GM19467 (cell line): Measurements from ENCODE around the gene SARDH.
"Not testable (repeated sequence)": the region's sequence is repeated elsewhere in the genome, so short reads cannot be mapped to it uniquely, and the experiment has no call there.

Experiments used
- ATAC-seq: cut with Tn5 transposase; IDR thresholded peaks from one replicate; pipeline ENCODE4 v1.9.1; 2021; ENCODE audit warnings: mild to moderate bottlenecking, moderate library complexity; ENCODE audit not compliant: unreplicated experiment

The SARDH gene

DNA sequence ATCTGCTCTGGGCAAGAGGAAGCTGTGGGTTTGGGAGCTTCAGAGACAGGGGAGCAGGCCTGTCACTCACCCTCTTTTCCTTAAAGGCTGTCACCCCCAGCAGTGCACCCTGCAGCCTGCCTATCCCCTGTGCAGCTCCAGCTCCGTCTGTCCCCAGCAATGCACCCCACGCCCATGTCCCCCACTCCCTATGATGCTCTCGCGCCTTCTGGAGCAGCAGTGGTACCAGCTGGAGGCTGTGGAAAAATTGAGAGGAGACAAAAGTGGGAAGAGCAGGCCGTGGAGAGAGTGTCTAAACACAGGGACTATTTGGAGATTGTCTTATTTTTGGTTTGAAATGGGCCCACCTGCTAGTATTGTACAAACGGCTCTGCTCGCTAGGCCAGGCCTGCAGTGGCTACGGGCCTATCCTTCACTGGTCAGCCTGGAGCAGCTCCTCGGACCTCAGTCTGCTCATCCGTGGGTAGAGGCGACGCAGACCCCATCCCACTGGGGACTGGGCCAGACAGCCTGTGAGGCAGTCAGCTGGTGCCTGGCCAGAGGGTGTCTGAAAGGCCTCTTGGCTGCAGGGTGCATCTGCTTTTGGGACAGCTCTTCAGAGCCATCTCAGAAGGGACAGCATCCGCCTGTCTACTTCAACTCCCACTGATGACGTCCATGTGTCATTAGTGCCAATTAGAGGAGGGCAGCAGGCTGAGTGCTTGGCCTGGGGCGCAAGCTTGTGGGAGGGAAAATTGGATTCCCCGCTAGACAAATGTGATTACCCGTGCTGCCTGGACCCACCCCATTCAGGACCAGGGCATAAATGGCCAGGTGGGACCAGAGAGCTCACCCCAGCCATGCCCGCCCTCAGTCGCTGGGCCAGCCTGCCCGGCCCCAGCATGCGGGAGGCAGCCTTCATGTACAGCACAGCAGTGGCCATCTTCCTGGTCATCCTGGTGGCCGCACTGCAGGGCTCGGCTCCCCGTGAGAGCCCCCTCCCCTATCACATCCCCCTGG lies 102.3 kb downstream of the SARDH start, which contains the start of gene DBH:
Gene DBH, plus strand, starts transcription at position 831 of the 999 bp plus-strand sequence. Its CDS starts 9 bp downstream, at position 840.
- no peak for ATAC-seq

DNA sequence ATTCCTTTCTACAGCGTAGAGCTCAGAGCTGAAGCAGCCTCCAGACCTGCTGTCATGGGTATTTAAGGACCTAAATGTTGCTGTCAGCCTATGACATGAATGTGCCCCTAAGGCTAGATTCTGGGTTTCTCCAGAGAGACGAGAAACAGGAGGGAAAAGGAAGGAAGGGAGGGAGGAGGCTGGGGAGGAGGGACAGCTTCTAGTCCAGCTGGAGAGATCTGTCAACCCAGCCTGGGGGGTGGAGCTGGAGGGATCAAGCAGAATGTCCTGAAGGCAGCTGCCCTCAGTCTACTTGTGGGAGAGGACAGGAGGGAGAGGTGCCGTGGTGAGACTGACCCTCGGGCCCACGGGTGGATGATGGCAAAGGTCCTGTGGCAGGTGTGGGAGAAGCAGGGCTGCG lies 103.1 kb downstream of the SARDH start:
- ATAC-seq: no peak

GRCh38 chr9:133634081-133634691 lies 104.0 kb downstream of the SARDH start:
- ATAC-seq: no peak

GRCh38 chr9:133633681-133634080 lies 104.5 kb downstream of the SARDH start:
- ATAC-seq: no peak

- no peak for ATAC-seq
Measured at GRCh38 chr9:133632806-133633680, 105.1 kb downstream of the SARDH start.

DNA sequence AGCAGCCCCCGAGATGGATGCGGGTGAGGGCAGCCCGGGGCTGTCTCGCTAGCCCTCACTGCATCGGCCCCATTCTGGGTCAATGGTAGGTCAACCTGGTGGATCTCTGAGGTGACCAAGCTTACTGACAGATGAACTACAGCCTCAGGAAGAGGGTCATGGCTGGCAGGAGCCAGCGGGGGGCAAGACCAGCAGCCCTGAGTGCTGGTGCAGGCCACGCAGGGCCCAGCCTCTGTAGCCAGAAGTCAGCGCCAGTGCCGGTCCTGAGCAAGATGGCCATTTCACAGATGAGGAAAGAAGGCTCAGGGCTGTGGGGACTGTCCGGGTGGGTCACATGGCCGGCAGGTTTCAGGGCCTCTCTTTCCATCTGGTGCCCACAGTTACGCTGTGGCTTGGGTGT lies 107.0 kb downstream of the SARDH start:
- ATAC-seq: no peak

- ATAC-seq: no peak
Measured at GRCh38 chr9:133629221-133630110, 108.7 kb downstream of the SARDH start.

DNA sequence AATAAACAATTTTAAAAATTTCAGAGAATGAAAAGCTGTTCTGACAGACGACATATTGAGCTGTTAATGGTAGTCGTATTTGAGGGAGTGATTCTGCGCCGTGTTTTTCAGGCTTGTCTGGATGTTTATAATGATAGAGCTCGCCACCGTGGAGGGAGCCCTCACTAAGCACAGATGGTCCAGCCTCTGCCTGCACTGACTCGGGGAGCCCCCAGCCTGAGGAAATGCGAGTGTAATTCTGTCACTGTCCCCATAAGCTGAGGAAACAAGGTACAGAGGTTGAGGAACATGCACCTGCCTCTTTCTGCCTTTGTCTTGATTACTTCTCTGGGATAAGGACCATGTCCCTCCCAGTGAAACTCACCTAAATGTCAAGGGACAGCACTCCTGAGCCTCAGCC lies 109.4 kb downstream of the SARDH start:
- no peak for ATAC-seq

DNA sequence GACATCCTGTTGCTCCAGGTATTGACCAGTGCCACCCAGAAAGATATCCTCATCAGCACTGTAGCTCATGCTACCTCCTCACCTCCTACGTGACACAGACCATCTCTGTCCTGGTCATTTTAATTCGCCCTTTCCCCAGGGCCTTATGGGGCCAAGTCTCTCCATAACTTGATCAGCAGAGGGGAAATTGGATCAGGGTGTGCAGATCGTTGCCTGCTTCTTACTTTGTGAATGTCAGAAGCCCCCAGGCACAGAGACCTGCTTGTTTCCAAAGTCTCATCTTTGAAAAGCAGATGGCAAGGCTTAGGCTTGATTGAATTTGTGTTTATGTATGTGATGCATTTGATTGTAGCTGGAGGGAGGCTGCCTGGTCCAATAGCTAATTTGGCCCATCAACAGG lies 110.8 kb downstream of the SARDH start:
- ATAC-seq: no peak

DNA sequence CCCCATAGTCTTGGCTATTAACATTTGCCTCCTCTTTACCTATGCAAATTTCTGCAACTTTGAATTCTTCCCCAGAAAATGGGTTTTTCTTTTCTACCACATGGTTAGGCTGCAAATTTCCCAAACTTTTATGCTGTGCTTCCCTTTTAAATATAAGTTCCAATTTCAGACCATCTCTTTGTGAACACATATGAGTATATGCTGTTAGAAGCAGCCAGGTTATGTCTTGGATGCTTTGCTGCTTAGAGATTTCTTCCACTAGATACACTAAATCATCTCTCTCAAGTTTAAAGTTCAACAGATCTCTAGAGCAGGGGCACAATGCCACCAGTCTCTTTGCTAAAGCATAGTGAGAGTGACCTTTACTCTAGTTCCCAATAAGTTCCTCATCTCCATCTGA lies 112.1 kb downstream of the SARDH start:
- not testable (repeated sequence) for ATAC-seq

DNA sequence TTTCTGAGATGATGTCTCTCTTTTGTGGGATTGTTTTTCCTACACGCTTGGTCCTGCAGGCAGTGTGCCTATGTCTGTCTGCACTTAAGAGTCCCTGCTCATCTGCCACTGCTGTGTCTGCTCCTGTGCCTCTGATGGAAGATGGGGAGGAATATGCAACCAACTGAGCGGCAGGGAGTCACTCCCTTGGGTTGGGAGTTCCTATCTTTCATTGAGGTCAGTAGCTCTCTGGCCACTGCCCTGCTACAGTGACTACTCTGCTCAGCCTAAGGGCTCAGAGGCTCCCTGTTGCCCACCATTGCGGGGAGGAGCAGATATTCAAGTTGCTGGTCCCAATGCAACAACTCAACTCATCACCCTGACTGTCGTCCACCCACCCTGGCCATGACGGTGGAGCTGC lies 115.6 kb downstream of the SARDH start:
- no peak for ATAC-seq

GRCh38 chr9:133621725-133622267 lies 116.4 kb downstream of the SARDH start:
- ATAC-seq: no peak

DNA sequence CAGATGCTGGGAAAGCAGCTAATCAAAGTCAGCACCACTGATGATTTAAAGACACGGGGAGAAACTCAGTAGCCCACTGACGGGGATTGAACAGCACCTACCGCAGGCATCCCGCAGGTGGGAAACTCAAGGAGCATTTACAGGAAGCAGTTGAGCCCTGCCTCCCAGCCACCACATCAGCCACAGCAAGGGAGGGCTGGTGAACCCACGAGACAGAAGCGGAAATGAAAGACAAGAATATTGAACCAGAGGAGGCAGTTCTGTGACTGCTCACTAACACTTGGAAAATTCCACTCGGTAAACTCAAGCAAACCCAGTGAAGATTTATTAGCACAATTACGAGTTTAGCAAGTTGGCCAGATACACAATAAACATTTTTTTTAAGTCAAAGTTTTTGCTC lies 118.4 kb downstream of the SARDH start:
- no peak for ATAC-seq

DNA sequence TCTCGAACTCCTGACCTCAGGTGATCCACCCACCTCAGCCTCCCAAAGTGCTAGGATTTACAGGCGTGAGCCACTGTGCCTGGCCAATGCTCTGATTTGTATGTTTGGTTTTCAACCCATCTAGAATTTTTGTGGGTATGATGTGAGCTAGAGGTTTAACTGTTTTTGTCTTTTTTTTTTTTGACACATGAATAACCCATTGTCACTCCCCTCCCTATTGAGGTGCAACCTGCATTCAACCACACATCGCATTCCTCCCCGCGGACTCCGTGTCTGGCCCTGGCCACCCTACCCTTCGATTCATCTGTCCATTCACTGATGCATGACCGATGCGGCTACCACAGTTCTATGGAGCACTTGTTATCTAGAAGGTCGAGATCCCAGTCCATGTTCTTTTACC lies 119.4 kb downstream of the SARDH start:
- ATAC-seq: no peak

DNA sequence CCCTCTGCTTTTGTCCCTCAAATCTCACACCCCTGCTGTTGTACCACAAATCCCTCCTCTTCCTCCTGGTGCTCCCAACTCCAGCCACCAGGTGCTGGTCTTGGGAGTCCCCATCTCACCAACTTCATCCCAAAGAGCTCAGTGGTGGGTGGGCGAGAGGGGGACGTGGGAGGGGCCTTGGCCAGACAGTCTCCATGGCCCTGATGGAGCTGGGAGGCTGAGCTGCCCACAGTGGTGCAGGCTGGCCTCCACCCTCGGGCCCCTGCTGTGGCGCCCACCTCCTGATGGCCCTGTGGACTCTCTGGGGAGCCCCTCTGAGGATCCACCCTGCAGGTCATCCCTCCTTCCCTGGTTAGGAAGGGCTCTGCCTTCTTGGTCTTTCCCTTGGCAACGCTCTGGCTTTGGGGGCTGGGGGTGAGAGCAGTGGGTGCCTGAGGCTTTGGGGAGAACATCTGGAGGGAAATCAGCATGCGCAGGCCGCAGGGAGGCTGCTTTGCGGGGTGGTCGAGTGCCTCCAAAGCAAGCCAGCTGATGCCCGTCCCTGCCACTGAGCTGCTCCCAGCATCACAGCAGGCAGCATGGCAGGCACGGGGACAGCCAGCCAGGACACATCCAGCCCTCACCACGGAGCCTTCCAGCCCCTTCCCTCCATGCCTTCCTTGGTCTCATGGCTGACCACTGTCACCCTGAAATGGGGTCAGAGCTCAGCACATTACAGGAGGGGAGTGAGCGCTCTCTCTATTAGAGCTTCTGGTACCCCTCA lies 121.3 kb downstream of the SARDH start:
- ATAC-seq: no peak

- no peak for ATAC-seq
Measured at GRCh38 chr9:133615606-133616188, 122.5 kb downstream of the SARDH start.

DNA sequence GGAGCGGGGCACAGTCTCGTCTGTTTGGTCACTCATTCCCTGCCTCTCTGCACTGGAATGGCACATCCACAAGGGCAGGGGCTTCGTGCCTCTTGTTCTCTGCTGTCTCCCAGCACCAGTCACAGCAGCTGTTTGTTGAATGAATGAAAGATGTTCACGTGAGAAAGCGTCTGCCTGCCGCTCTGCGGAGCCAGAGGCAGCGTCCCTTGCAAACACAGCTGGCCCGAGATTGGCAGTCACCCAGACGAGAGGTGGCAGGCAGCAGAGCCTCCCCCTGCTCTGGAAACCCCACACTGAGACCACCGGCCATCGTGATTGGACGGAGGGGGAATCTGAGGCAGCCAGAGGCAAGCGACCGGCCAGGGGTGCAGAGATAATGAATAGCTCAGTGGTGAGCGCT lies 123.0 kb downstream of the SARDH start:
- ATAC-seq: no peak

GRCh38 chr9:133614678-133615077 lies 123.5 kb downstream of the SARDH start:
- no peak for ATAC-seq

DNA sequence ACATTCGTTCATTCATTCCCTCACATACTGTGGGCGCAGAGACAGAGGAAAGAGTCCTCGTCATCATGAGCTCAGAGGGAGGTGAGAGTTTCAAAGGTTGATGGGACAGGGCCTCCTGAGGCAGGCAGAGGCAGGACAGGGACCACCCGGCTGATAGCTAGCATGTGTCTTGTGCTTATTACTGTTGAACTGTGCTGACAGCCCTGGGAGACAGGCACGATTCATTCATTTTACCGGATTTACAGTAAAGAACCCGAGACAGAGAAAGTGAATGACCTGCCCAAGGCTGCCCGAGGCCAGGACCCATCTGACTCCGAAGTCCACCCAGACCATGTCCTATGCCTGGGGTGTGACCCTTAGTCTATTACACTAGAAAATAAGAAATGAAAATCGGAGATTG lies 124.1 kb downstream of the SARDH start:
- ATAC-seq: no peak
